SK-N-SH treated with all-trans-retinoic acid at 6 μM for 48 hours (cell line): ENCODE results near the gene CCL5.

Source experiments
- ATAC-seq: fragments of 200-7000 bp; cut with Tn5 transposase; 3 replicates; pipeline ENCODE4 v1.9.1; 2020; ENCODE audit warnings: mild to moderate bottlenecking, moderate library complexity
- ARNTL ChIP-seq: fragments of 450-650 bp; formaldehyde crosslinking; IDR thresholded peaks from 2 replicates; pipeline ENCODE4 v1.5.0; 2020; ENCODE audit warnings: low read depth, mild to moderate bottlenecking, moderate library complexity, borderline replicate concordance
- BACH2 ChIP-seq: fragments of 250-450 bp; sonication (Bioruptor Pico); IDR thresholded peaks from 2 replicates; pipeline ENCODE4 v1.9.0; 2021; ENCODE audit warnings: mild to moderate bottlenecking, borderline replicate concordance
- CSDC2 ChIP-seq: fragments of 250-450 bp; sonication (Bioruptor Pico); IDR thresholded peaks from 2 replicates; pipeline ENCODE4 v1.5.0; 2020; ENCODE audit warnings: mild to moderate bottlenecking, moderate library complexity
- GLIS3 ChIP-seq: fragments of 250-450 bp; sonication (Bioruptor Pico); IDR thresholded peaks from 2 replicates; pipeline ENCODE4 v1.5.0; 2020; ENCODE audit warnings: mild to moderate bottlenecking, moderate library complexity
- ISL1 ChIP-seq: fragments of 250-450 bp; sonication (Bioruptor Pico); IDR thresholded peaks from 2 replicates; pipeline ENCODE4 v2.1.2; 2022; ENCODE audit warnings: mild to moderate bottlenecking, moderate library complexity
- PPARA ChIP-seq: fragments of 250-450 bp; sonication (Bioruptor Pico); IDR thresholded peaks from 2 replicates; pipeline ENCODE4 v1.5.0; 2020; ENCODE audit warnings: mild to moderate bottlenecking, borderline replicate concordance
- RARB ChIP-seq: fragments of 250-450 bp; sonication (Bioruptor Pico); IDR thresholded peaks from 2 replicates; pipeline ENCODE4 v1.8.0; 2021; ENCODE audit warnings: mild to moderate bottlenecking, moderate library complexity
- SNAI2 ChIP-seq: fragments of 250-450 bp; sonication (Bioruptor Pico); IDR thresholded peaks from 2 replicates; pipeline ENCODE4 v1.5.0; 2020; ENCODE audit warnings: mild to moderate bottlenecking, moderate library complexity
- TCF4 ChIP-seq: fragments of 250-450 bp; sonication (Bioruptor Pico); IDR thresholded peaks from 2 replicates; pipeline ENCODE4 v1.8.0; 2021; ENCODE audit warnings: mild to moderate bottlenecking, moderate library complexity, borderline replicate concordance
- TOX ChIP-seq: fragments of 250-450 bp; sonication (Bioruptor Pico); IDR thresholded peaks from 2 replicates; pipeline ENCODE4 v1.8.0; 2021; ENCODE audit warnings: mild to moderate bottlenecking, moderate library complexity, borderline replicate concordance
- ZC3H10 ChIP-seq: fragments of 250-450 bp; sonication (Bioruptor Pico); IDR thresholded peaks from 2 replicates; pipeline ENCODE4 v1.5.1; 2021; ENCODE audit warnings: mild to moderate bottlenecking, moderate library complexity
- ZFP3 ChIP-seq: fragments of 250-450 bp; sonication (Bioruptor Pico); IDR thresholded peaks from 2 replicates; pipeline ENCODE4 v1.5.0; 2020; ENCODE audit warnings: mild to moderate bottlenecking, moderate library complexity
- ZFP30 ChIP-seq: fragments of 450-650 bp; formaldehyde crosslinking; IDR thresholded peaks from 2 replicates; pipeline ENCODE4 v1.5.0; 2022; ENCODE audit warnings: mild to moderate bottlenecking, moderate library complexity
- ZNF565 ChIP-seq: fragments of 450-650 bp; formaldehyde crosslinking; conservative IDR thresholded peaks from 2 replicates; pipeline ENCODE4 v1.5.0; 2020; ENCODE audit warnings: low read depth, mild to moderate bottlenecking, moderate library complexity
- ZNF70 ChIP-seq: fragments of 450-650 bp; formaldehyde crosslinking; IDR thresholded peaks from 2 replicates; pipeline ENCODE4 v1.5.0; 2020; ENCODE audit warnings: mild to moderate bottlenecking, moderate library complexity
- ZNF8 ChIP-seq: fragments of 450-650 bp; formaldehyde crosslinking; IDR thresholded peaks from 2 replicates; pipeline ENCODE4 v1.5.0; 2020; ENCODE audit warnings: mild to moderate bottlenecking, moderate library complexity
- TF ChIP-seq, protein P1 (sequence below): fragments of 250-450 bp; sonication (Bioruptor Pico); IDR thresholded peaks from 2 replicates; pipeline ENCODE4 v1.5.1; 2020; ENCODE audit warnings: low read depth, mild to moderate bottlenecking, moderate library complexity
- TF ChIP-seq, protein P2 (sequence below): fragments of 250-450 bp; sonication (Bioruptor Pico); IDR thresholded peaks from 2 replicates; pipeline ENCODE4 v1.5.1; 2021; ENCODE audit warnings: mild to moderate bottlenecking, moderate library complexity
- TF ChIP-seq, protein P3 (sequence below): fragments of 250-450 bp; sonication (Bioruptor Pico); IDR thresholded peaks from 2 replicates; pipeline ENCODE4 v1.5.0; 2020; ENCODE audit warnings: mild to moderate bottlenecking, moderate library complexity
- TF ChIP-seq, protein P4 (sequence below): fragments of 250-450 bp; sonication (Bioruptor Pico); IDR thresholded peaks from 2 replicates; pipeline ENCODE4 v1.8.0; 2021; ENCODE audit warnings: low read depth, mild to moderate bottlenecking, moderate library complexity, borderline replicate concordance
- TF ChIP-seq, protein P5 (sequence below): fragments of 250-450 bp; sonication (Bioruptor Pico); IDR thresholded peaks from 2 replicates; pipeline ENCODE4 v1.8.0; 2020; ENCODE audit warnings: mild to moderate bottlenecking, moderate library complexity, borderline replicate concordance

The CCL5 gene

DNA sequence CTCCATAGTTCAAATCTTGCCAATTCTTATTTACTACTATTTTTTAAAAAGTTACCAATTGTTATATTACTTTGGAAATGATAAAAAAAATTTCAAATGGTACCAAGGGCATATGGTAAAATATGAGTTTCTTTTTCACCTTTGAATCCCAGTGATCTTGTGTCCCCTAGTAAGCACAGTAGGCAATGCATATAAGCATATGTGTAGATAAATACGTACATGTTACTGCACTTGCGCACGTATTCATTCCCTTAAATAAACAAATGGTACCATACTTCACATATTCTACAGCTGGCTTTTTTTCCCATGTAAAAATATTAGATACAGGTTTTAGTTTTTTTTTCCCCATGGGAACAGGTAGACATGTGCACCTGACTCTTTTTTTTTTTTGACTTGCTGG is 39.1 kb downstream of the CCL5 start:
- no peak for TF ChIP-seq SNAI2 (CRISPR knock-in tag)
- TF ChIP-seq, protein P1, sequence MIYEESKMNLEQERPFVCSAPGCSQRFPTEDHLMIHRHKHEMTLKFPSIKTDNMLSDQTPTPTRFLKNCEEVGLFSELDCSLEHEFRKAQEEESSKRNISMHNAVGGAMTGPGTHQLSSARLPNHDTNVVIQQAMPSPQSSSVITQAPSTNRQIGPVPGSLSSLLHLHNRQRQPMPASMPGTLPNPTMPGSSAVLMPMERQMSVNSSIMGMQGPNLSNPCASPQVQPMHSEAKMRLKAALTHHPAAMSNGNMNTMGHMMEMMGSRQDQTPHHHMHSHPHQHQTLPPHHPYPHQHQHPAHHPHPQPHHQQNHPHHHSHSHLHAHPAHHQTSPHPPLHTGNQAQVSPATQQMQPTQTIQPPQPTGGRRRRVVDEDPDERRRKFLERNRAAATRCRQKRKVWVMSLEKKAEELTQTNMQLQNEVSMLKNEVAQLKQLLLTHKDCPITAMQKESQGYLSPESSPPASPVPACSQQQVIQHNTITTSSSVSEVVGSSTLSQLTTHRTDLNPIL = no peak
- no peak for TF ChIP-seq CSDC2 (CRISPR knock-in tag)
- no peak for TF ChIP-seq PPARA (CRISPR knock-in tag)
- no peak for TF ChIP-seq ZC3H10 (CRISPR knock-in tag)
- TF ChIP-seq, protein P2, sequence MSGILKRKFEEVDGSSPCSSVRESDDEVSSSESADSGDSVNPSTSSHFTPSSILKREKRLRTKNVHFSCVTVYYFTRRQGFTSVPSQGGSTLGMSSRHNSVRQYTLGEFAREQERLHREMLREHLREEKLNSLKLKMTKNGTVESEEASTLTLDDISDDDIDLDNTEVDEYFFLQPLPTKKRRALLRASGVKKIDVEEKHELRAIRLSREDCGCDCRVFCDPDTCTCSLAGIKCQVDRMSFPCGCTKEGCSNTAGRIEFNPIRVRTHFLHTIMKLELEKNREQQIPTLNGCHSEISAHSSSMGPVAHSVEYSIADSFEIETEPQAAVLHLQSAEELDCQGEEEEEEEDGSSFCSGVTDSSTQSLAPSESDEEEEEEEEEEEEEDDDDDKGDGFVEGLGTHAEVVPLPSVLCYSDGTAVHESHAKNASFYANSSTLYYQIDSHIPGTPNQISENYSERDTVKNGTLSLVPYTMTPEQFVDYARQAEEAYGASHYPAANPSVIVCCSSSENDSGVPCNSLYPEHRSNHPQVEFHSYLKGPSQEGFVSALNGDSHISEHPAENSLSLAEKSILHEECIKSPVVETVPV (CRISPR knock-in tag) = no peak
- no peak for TF ChIP-seq ZNF8 (CRISPR knock-in tag)
- TF ChIP-seq ZFP3 (CRISPR knock-in tag) = no peak
- TF ChIP-seq, protein P3, sequence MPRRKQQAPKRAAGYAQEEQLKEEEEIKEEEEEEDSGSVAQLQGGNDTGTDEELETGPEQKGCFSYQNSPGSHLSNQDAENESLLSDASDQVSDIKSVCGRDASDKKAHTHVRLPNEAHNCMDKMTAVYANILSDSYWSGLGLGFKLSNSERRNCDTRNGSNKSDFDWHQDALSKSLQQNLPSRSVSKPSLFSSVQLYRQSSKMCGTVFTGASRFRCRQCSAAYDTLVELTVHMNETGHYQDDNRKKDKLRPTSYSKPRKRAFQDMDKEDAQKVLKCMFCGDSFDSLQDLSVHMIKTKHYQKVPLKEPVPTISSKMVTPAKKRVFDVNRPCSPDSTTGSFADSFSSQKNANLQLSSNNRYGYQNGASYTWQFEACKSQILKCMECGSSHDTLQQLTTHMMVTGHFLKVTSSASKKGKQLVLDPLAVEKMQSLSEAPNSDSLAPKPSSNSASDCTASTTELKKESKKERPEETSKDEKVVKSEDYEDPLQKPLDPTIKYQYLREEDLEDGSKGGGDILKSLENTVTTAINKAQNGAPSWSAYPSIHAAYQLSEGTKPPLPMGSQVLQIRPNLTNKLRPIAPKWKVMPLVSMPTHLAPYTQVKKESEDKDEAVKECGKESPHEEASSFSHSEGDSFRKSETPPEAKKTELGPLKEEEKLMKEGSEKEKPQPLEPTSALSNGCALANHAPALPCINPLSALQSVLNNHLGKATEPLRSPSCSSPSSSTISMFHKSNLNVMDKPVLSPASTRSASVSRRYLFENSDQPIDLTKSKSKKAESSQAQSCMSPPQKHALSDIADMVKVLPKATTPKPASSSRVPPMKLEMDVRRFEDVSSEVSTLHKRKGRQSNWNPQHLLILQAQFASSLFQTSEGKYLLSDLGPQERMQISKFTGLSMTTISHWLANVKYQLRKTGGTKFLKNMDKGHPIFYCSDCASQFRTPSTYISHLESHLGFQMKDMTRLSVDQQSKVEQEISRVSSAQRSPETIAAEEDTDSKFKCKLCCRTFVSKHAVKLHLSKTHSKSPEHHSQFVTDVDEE (CRISPR knock-in tag) = no peak
- no peak for TF ChIP-seq ISL1
- TF ChIP-seq ARNTL (CRISPR knock-in tag) = no peak
- no peak for TF ChIP-seq GLIS3
- TF ChIP-seq ZNF70 = no peak
- TF ChIP-seq, protein P4, sequence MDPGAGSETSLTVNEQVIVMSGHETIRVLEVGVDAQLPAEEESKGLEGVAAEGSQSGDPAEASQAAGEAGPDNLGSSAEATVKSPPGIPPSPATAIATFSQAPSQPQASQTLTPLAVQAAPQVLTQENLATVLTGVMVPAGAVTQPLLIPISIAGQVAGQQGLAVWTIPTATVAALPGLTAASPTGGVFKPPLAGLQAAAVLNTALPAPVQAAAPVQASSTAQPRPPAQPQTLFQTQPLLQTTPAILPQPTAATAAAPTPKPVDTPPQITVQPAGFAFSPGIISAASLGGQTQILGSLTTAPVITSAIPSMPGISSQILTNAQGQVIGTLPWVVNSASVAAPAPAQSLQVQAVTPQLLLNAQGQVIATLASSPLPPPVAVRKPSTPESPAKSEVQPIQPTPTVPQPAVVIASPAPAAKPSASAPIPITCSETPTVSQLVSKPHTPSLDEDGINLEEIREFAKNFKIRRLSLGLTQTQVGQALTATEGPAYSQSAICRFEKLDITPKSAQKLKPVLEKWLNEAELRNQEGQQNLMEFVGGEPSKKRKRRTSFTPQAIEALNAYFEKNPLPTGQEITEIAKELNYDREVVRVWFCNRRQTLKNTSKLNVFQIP = no peak
- TF ChIP-seq, protein P5, sequence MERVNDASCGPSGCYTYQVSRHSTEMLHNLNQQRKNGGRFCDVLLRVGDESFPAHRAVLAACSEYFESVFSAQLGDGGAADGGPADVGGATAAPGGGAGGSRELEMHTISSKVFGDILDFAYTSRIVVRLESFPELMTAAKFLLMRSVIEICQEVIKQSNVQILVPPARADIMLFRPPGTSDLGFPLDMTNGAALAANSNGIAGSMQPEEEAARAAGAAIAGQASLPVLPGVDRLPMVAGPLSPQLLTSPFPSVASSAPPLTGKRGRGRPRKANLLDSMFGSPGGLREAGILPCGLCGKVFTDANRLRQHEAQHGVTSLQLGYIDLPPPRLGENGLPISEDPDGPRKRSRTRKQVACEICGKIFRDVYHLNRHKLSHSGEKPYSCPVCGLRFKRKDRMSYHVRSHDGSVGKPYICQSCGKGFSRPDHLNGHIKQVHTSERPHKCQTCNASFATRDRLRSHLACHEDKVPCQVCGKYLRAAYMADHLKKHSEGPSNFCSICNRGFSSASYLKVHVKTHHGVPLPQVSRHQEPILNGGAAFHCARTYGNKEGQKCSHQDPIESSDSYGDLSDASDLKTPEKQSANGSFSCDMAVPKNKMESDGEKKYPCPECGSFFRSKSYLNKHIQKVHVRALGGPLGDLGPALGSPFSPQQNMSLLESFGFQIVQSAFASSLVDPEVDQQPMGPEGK (CRISPR knock-in tag) = no peak
- TF ChIP-seq, all 23 proteins: peak for 0
- no peak for ATAC-seq

DNA sequence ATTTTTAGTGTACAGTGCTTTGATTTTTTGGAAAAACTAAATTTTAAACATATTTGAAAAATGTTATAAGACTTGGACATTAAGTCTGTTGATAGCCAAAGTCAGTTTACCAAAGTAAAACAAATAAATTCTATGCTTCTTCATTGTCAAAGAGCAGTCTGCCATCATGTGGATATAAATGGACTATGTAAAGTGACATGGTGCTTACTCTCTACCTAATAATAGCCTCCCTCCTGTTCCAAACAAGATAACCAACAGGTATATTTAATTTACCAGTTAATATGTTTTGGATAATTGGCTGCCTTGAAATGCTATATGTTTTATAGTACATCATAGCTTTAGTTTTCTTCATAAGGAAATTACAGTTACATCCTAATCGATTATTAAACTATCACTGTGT is 55.0 kb downstream of the CCL5 start:
- ATAC-seq = no peak
- TF ChIP-seq CSDC2 (CRISPR knock-in tag) (no peak), ZFP30 (CRISPR knock-in tag) (no peak), PPARA (CRISPR knock-in tag) (no peak), TOX (CRISPR knock-in tag) (no peak), ZC3H10 (CRISPR knock-in tag) (no peak), SNAI2 (CRISPR knock-in tag) (no peak), TCF4 (CRISPR knock-in tag) (no peak), ISL1 (no peak), RARB (CRISPR knock-in tag) (no peak), ARNTL (CRISPR knock-in tag) (no peak), ZNF565 (no peak), ZNF8 (CRISPR knock-in tag) (no peak), BACH2 (no peak), ZNF70 (no peak)
- TF ChIP-seq, protein P4 = no peak
- TF ChIP-seq, protein P1 = no peak
- TF ChIP-seq, protein P2 (CRISPR knock-in tag) = no peak
- TF ChIP-seq, protein P3 (CRISPR knock-in tag) = no peak
